H1 (cell line): ENCODE results near the gene SAMD4A. TPM values are rescaled to one million over a fixed set of nuclear protein-coding genes. Genes with fewer than 3 reads are reported as not detected.

ENCODE experiments used
- RBBP5 ChIP-seq: IDR thresholded peaks from 2 replicates; pipeline ENCODE4 v1.7.1; 2012; ENCODE audit warnings: low read depth, mild to moderate bottlenecking, inconsistent platforms, low read length, moderate library complexity, borderline replicate concordance
- RXRA ChIP-seq: IDR thresholded peaks from 2 replicates; pipeline ENCODE4 v1.6.1; 2011; ENCODE audit warnings: low read depth, mild to moderate bottlenecking, low read length, moderate library complexity; ENCODE audit not compliant: insufficient read depth
- SP2 ChIP-seq: IDR thresholded peaks from 2 replicates; pipeline ENCODE4 v1.6.1; 2012; ENCODE audit warnings: mild to moderate bottlenecking, low read length, inconsistent platforms
- YY1 ChIP-seq: IDR thresholded peaks from 2 replicates; pipeline ENCODE4 v1.6.1; 2011; ENCODE audit warnings: low read depth, mild to moderate bottlenecking, low read length
- polyA plus RNA-seq, 7 experiments: library from polyadenylated mRNA; depleted of rRNA in 3 of 7; stranded (reverse) in 5 of 7; unstranded in 2 of 7; fragments of >200 nt in 5 of 7; fragments of 200-250 nt in 2 of 7; gene quantifications; 1 replicate in 5 of 7; 2 replicates in 1 of 7; 4 replicates in 1 of 7; pipeline versions ENCODE4 v1.2.1 to v1.2.3, GENCODE V29; 2011 to 2013; ENCODE audit warnings: missing spikeins in 2 of 7, mixed read lengths in 2 of 7
- total RNA-seq: library from RNA; stranded (reverse); fragmentation: NEBNext Ultra II Directional; extraction: Animal tissue kit (Norgen Biotek cat#: 25700); gene quantifications from 2 replicates; pipeline ENCODE4 v1.2.1, GENCODE V29; 2021
- TF ChIP-seq, protein P1 (sequence below): IDR thresholded peaks from 2 replicates; pipeline ENCODE4 v1.6.1; 2012; ENCODE audit warnings: inconsistent platforms
- TF ChIP-seq, protein P2 (sequence below), 3 experiments: IDR thresholded peaks; 1 replicate in 2 of 3; 2 replicates in 1 of 3; pipeline versions ENCODE4 v1.5.1 to v1.6.1; 2011; ENCODE audit warnings: low read length in 3 of 3, mild to moderate bottlenecking in 3 of 3, inconsistent platforms in 2 of 3, low read depth in 1 of 3, moderate library complexity in 1 of 3; ENCODE audit not compliant: insufficient read depth in 1 of 3; ENCODE audit errors: control extremely low read depth in 1 of 3

SAMD4A gene
- total and polyA plus RNA-seq, 2 of the 8 experiments (the other 6 are each of a cell fraction or from before 2014, with no cell fraction given) = 2.4 to 12.3 TPM

DNA sequence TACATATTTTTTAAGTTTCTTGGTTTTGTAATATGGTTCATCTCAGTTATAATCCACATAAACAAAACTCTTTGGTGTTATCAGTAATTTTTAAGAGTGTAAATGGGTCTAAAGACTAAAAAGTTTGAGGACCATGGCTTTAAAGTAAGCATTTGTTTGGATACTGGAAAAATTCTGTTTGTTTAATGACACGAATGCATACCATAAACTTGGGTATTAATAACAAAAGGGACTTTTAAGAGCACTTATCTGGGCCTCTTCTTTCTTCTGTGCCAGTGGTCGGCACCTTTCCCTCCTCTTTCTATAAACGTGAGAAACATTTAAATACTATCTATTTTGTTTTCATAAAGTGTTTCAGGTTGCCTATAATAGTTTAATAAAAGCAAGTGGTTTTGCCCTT, 47.4 kb downstream of the SAMD4A start (continued):
- TF ChIP-seq SP2 = no peak
- no peak for TF ChIP-seq RBBP5
- TF ChIP-seq, protein P1, sequence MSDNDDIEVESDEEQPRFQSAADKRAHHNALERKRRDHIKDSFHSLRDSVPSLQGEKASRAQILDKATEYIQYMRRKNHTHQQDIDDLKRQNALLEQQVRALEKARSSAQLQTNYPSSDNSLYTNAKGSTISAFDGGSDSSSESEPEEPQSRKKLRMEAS = no peak
- TF ChIP-seq YY1 = no peak
- TF ChIP-seq RXRA = no peak
- TF ChIP-seq, protein P2, sequence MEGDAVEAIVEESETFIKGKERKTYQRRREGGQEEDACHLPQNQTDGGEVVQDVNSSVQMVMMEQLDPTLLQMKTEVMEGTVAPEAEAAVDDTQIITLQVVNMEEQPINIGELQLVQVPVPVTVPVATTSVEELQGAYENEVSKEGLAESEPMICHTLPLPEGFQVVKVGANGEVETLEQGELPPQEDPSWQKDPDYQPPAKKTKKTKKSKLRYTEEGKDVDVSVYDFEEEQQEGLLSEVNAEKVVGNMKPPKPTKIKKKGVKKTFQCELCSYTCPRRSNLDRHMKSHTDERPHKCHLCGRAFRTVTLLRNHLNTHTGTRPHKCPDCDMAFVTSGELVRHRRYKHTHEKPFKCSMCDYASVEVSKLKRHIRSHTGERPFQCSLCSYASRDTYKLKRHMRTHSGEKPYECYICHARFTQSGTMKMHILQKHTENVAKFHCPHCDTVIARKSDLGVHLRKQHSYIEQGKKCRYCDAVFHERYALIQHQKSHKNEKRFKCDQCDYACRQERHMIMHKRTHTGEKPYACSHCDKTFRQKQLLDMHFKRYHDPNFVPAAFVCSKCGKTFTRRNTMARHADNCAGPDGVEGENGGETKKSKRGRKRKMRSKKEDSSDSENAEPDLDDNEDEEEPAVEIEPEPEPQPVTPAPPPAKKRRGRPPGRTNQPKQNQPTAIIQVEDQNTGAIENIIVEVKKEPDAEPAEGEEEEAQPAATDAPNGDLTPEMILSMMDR (IDR thresholded peaks at IDR 0.05; ENCODE audit: control extremely low read depth in 1 of 3, insufficient read depth in 1 of 3, low read depth in 1 of 3, low read length in 3 of 3) = no peak
